Stimulated activated CD4-positive, alpha-beta T cell treated with anti-CD3 and anti-CD28 coated beads, Interleukin-1b, Interleukin-23, amount 100 ng/mL, for 24 hours (primary cell): Measurements from ENCODE around the gene MALT1.

ENCODE experiments used
- DNase-seq, 4 experiments: peaks; one replicate each; pipeline ENCODE4 v3.0.0-alpha.2; 2020; ENCODE audit warnings: low read depth in 4 of 4, low spot score in 1 of 4

Gene MALT1

DNA sequence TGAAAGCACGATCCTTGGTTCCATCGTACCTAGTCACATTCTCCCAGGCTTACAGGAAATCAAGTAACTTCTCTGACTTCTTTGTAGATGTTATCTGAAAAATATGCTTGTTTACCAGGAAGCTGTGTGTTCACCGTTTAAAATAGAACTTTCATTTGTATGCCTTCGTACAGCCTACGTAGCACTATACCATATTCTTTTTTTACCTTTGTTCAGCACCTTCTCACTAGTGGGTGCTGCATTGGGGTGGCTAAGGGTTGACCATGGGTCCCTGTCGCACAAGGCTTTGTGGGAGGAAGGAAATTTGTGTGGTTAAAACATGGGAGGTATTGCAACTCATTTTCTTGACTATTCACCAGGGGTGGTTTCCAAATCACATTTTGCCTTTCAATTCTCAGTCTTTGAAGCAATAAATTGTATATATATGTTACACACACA is 16.6 kb downstream of the MALT1 start:
- DNase-seq = peak in 1 of 4 experiments; percentile 24

DNA sequence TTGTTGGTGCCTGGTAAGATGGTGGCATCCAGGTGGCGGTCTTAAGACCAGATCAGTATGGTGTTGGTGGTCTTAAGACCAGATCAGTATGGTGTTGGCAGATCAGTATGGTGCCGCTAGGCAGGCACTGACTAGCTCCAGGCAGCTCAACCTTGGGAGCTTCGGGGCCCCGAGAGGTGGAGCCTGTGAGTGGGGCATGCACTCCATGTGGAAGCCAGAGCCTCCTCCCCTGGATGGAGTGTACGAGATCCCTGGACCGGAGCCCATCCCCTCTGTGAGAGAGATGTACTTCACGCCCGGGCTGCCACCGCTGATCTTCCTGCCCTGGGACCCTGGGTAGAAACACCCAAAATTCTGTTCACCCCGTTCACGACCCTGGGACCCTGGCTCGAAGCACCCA is 19.0 kb downstream of the MALT1 start:
- DNase-seq = no peak

GRCh38 chr18:58691256-58691655 is 20.0 kb downstream of the MALT1 start:
- no peak for DNase-seq

DNA sequence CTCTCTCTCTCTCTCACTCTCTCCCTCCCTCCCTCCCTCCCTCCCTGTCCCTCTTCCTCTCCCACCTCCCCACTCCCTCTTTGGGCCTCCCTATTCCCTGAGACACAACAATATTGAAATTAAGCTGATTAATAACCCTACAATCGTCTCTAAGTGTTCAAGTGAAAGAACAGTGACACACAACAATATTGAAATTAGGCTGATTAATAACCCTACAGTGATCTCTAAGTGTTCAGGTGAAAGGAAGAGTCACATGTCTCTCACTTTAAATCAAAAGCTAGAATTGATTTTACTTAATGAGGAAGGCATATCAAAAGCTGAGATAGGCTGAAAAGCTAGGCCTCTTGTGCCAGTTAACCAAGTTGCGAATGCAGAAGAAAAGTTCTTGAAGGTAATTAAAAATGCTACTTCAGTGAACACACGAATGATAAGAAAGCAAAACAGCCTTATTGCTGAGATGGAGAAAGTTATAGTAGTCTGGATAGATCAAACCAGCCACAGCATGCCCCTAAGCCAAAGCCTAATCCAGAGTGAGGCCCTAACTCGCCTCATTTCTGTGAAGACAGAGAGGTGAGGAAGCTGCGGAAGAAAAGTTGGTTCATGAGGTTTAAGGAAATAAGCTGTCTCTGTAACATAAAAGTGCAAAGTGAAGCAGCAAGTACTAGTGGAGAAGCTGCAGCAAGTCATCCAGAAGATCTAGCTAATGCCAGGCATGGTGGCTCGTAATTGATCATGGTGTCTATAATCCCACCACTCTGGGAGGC is 21.3 kb downstream of the MALT1 start:
- DNase-seq = no peak

- DNase-seq = no peak
Observed at GRCh38 chr18:58694221-58694620, 23.0 kb downstream of the MALT1 start.

DNA sequence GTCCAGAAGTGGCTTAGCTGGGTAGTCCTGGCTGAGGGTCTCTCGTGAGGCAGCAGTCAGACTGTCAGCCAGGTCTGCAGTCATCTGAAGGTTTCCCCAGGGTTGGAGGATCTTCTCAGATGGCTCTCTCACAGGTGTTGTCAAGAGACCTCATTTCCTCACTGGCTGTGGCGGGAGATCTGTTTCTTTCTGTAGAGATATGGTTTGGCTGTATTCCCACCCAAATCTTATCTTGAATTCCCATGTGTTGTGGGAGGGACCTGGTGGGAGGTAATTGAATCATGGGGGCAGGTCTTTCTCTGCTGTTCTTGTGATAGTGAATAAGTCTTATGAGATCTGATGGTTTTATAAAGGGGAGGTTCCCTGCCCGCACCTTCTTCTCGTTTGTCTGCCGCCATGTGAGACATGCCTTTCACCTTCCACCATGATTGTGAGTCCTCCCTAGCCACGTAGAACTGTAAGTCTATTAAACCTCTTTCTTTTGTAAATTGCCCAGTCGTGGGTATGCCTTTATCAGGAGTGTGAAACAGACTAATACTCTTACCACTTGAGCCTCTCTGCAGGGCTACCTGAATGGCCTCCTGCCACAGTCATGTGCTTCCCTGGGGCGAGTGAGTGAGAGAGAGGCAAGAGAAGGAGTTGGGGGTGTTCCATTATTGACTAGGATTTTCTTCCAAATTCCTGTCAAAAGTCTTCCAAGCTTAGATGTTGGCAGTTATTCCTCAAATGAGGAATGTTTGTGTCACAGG is 23.6 kb downstream of the MALT1 start:
- no peak for DNase-seq

DNA sequence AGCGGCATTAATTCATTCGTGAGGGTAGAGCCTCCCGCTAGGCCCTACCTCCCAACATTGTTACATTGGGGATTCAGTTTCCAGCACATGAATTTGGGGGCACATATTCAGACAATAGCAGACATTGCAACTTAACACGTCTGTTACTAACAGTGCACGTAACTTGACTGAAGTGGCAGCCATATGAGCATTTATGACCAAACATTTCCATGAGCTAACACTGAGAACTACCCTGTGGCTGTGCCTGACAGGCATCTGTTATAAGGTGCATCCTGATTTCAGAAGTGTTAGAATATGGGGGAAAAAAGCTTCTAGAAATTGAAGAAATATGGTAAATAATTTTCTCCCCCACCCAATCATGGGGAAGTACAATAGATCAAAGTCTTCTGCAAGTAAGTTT is 24.5 kb downstream of the MALT1 start:
- no peak for DNase-seq

DNA sequence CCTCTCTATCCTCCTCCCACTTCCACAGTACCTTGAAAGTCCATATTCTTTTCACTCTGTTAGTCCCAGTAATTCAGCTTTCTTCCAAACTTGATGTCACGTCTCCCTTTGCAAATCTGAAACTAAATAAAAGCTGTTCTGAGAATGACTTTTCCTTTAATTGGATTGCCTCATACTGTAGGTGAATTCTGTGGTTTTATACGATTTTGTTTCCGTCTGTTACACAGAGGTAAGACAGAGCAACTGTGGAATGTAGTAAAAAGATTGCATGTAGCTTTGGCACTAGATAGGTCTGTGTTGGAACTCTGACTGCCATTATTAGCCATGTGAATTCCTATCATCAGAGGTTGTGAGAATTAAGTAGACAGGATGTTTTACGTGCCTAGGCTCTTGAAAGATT is 25.9 kb downstream of the MALT1 start:
- no peak for DNase-seq

DNA sequence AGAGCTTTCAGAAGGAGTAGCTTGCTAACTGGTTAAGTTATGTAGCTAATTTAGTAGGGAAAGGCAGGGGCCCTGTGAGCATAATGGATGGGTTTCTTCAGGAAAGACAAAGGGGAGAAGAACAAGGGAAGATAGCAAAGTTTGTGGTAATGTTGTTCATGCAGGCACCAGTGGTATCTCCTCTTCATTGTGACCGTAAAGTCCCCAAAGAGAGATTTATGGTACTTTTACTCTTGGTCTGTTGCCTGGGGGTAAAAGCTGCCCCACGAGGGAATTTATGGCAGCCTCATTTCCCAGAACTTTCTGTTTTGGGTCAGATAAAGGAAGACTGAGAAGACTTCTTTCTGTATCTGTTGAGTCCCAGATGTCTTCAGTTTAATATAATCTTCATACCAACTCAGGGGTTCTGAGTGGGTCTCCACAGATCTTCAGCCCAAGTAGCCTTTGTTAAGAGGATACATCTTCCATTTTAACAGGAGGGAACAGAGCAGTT is 27.5 kb downstream of the MALT1 start:
- DNase-seq = no peak

GRCh38 chr18:58699551-58699950 is 28.3 kb downstream of the MALT1 start:
- no peak for DNase-seq

- no peak for DNase-seq
Observed at GRCh38 chr18:58700209-58700608, 28.9 kb downstream of the MALT1 start.

GRCh38 chr18:58712930-58713329 is 41.7 kb downstream of the MALT1 start:
- DNase-seq = no peak

DNA sequence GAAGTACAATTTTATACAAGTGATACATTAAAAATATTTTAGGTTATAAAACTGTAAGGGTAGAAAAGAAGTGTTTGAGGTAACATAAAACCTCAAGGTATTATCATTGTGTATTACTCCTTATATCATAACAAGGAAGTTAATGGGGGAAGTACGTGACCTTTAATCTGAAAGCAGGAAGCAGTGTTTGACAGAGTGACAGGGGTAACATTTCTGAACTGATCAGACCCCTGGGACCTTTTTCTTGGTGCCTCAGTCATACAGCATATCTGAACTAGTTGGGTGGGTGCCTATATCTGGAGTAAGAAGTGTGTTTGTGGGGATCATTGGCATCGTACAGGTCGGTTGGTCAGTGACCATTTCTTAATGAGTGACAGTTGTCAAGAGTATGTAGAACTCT is 43.0 kb downstream of the MALT1 start:
- no peak for DNase-seq

- no peak for DNase-seq
Observed at GRCh38 chr18:58714821-58715220, 43.6 kb downstream of the MALT1 start.

GRCh38 chr18:58715540-58715939 is 44.3 kb downstream of the MALT1 start:
- DNase-seq = no peak

DNA sequence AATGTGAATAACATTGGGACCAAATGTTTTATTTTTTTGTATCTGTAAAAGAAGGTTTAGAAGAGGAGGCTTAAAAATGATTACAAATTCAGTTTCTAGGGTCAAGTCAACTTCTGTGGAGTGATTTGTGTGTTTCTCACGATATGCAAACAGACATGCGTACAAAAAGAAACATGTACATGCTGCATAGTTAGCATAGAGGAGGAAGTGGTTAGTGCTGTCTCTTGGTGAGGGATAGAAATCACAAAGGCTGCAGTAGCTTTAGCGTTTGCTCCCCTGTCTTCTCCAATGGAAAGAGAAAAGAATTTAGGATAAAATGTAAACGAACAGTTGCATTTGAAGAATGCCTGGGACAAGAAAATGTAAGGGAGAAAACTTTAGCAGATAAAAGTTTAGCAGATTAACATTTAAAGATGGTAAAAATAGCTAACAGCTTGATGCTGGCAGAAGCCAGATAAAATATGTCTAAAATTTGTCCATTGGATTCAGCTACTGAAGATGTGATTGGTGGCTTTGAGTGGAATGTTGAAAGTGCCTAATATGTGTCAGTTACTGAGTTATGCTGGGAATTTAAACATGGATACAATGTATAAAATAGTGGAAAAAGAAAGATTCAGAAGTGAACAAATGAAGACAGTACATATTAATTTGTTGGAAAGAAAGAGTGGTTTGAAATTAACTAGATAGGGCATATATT is 44.9 kb downstream of the MALT1 start:
- no peak for DNase-seq

- no peak for DNase-seq
Observed at GRCh38 chr18:58721566-58722239, 50.4 kb downstream of the MALT1 start.

DNA sequence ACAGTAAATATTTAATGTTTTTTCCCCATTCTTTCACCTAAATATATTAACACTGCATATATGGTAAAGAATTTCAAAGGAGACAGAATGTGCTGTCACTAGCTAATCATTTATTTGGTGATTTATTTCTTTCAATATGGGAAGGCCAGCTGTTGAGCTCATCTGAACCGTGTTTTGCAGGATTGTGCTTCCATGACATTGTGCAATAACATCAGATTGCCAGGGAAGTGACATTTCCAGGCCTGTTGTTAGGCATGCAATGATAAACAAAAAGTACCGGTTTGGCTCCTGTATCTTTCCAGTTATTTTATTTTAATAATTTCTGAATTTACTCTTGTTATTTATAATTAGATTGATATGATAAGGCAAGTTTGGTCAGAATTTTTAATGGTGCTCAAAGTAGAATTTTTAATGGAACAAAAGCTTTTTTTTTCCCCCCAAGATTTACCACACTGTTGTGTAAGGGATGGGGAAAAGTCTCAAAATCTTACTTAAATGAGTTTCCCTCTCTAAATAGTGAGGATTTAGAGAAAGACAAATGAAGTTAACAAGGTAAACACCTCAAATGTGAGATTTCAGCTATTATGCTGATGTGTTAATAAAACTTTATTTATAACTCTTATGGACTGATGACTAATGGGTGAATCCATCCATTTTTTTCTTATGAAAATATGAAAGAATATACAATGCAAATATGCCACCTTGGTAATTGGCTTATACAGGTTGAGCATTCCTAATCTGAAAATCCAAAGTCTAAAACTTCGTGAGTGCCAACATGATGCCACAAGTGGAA is 52.7 kb downstream of the MALT1 start:
- DNase-seq = no peak

DNA sequence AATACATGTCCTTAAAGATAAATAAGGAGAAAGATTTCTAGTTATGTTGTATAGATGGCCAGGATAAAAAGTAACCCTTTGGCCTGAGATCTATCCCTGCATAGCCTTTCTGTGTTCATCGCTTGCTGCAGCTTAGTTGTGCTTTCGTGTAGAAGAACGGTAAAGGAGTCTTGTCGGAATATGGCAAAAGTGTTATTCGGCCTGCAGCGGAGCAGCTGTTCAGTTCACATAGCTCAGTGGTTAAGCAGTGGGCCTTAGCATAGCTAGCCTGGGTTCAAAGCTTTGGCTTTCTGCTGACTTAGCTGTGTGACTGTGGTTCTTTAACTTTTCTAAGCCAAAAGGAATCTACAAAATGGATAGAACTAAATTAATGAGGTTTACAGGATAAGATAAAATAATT is 55.4 kb downstream of the MALT1 start:
- DNase-seq = no peak

GRCh38 chr18:58727776-58728500 is 56.7 kb downstream of the MALT1 start:
- no peak for DNase-seq
